Rectal smooth muscle tissue (tissue), 1 donor: ENCODE data around the gene PAQR8.
"Not testable (repeated sequence)": the region's sequence is repeated elsewhere in the genome, so short reads cannot be mapped to it uniquely, and the experiment has no call there.

ENCODE experiments used
- H3K27ac ChIP-seq: one replicate; pipeline ENCODE4 v1.7.0; 2013; ENCODE audit warnings: low read depth, low read length, inconsistent platforms
- H3K27me3 ChIP-seq: one replicate; pipeline ENCODE4 v1.7.0; 2013; ENCODE audit warnings: low read length; ENCODE audit not compliant: control insufficient read depth, insufficient read depth
- H3K36me3 ChIP-seq: one replicate; pipeline ENCODE4 v1.7.0; 2013; ENCODE audit warnings: low read length; ENCODE audit not compliant: control insufficient read depth, insufficient read depth
- H3K4me1 ChIP-seq: one replicate; pipeline ENCODE4 v1.7.0; 2013; ENCODE audit warnings: low read length; ENCODE audit not compliant: control insufficient read depth, insufficient read depth
- H3K4me3 ChIP-seq: one replicate; pipeline ENCODE4 v1.7.0; 2013; ENCODE audit warnings: low read length
- H3K9ac ChIP-seq: one replicate; pipeline ENCODE4 v1.7.0; 2013; ENCODE audit warnings: low read length

PAQR8 gene

DNA sequence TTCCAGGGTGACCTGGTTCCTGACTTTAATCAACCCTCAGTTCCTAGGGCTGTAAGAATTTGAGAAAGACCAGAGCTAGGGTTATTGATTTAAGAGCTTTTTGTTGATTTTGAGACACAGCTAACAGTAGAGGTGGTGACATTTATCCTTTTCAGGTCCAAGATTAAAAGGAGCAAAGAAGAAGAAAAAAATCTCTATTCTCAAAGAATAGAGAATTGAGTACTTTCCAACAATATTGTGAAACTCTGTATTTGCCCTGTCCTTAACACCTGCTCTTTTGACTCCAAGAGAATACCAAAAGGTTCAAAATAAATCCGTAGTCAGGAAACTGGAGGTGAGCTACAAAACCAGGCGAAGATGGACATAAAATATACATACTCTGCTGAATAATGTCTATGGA, 7.3 kb downstream of the PAQR8 start:
- Histone ChIP-seq H3K4me3 (no peak overlapping the region), H3K4me1 (no peaks in the 10 kb centered on the region), H3K27ac (no peak overlapping the region), H3K9ac (no peak overlapping the region), H3K27me3 (no peaks in the 10 kb centered on the region), H3K36me3 (peaks cover 8% of the 10 kb centered on the region)

DNA sequence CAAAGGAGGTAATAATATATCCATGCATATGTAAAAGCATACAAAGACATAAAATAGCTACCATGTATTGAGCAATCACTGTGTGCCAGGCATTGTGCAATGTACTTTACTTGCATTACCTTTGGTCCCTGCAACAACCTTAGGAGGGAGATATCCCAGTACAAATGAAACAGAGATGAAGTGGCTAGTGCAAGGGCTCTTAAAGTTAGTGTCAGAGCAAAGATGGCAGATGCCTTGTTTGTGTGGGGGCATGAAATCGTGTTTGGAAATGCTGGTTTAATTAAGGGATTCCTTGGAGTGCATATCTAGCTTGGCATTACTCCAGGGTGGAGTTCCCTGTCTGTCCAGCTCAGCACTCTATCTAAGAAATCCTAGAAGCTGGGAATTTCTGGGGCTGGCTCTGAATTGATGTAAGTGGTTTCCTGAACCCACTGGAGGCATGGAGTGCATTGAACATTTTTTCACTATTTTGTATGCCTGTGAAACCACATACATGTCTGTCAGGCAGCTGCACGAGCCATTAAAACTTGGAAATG, 9.8 kb downstream of the PAQR8 start:
- Histone ChIP-seq H3K4me3 (no peak overlapping the region), H3K27me3 (no peaks in the 10 kb centered on the region), H3K36me3 (peaks cover 8% of the 10 kb centered on the region), H3K4me1 (peaks cover 2% of the 10 kb centered on the region), H3K27ac (no peak overlapping the region), H3K9ac (no peak overlapping the region)

DNA sequence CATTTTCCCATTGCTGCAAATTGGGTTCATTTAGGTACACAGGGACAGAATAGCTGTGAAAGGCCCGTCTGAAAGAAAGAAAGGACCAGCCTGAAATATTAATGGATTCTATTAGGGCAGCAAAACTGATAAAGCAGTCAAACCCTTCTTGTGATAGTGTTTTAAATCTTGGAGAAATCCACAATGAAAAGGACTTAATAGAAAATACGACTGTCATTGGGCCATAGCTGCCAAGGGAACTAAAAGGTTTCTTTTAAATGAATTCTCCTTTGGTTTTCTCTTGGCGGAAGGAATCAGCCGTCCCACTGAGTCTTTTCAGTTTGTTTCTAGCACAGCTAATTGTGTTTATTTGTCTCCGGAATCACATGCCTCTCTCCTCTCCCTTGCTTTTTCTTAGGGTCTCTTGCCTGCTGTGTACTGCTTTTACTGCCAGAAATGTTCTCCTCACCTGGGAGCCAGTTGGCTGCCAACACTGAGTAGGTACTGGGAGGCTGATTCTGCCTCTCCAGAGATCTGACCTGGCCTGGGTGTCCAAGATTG, 11.3 kb downstream of the PAQR8 start:
- H3K27me3 ChIP-seq, result no peaks in the 10 kb centered on the region
- H3K9ac ChIP-seq, result no peak overlapping the region
- H3K36me3 ChIP-seq, result peaks cover 3% of the 10 kb centered on the region

DNA sequence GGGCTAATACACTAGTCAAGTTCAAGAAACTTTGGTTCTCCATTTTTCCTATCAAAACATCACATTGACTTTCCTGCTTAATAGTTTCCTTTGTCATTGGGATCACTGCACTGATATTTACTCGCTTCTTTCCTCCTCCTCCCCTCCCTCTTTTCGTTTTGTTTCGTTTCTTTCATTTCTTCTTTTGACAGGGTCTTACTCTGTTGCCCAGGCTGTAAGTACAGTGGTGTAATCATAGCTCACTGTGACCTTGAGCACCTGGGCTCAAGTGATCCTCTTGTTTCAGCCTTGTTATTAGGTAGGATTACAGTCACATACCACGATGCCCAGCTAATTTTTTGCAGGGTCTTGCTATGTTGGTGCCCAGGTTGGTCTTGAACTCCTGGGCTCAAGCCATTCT, 12.3 kb downstream of the PAQR8 start:
- Histone ChIP-seq H3K4me3 (no peak overlapping the region), H3K9ac (no peak overlapping the region), H3K27me3 (no peaks in the 10 kb centered on the region), H3K36me3 (peaks cover 3% of the 10 kb centered on the region), H3K27ac (no peak overlapping the region), H3K4me1 (peaks cover 2% of the 10 kb centered on the region)

More for the DNA sequence above, 11.3 kb downstream of the PAQR8 start:
- Histone ChIP-seq H3K27ac (no peak overlapping the region), H3K4me3 (no peak overlapping the region), H3K4me1 (peaks cover 2% of the 10 kb centered on the region)

DNA sequence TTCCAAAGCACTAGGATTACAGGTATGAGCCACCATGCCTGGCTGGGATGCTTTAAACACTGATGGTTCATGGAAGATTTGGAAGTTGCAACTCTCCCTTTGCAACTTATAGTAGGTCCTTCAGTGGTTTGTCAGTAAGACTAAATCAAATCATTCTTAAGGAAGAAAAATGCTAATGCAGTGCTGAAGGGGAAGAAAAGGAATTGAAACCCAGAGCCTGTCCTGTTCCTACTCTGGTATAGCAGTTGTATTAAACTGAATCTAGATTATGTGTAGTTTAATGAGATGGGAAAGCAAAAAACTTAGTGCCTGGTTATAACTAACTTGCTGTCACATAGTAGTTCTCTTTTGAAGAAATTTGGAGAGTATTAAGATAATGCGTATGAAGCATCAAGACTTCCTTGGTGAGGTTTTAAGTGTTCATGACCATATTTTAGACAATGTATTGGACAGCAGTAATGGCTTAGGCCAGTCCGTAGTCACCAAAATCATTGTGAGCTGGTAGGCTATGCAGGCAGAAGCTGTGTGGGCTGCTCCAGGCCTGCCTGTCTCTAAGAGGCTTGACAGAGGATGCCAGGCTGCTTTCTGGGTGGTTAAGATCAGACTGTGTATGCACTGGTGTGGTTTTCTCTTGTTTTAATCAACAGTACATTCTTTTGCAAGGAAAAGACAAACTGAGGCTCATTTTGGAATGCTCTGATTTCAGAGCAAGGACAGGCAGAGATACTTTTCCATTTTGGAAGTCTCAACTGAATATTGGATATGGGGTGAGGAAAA, 14.0 kb downstream of the PAQR8 start:
- peak overlapping the region; percentile 27 for H3K27ac ChIP-seq
- H3K4me3 ChIP-seq, result no peak overlapping the region
- no peak overlapping the region for H3K9ac ChIP-seq
- H3K4me1 ChIP-seq, result peaks cover 2% of the 10 kb centered on the region
- peaks cover 3% of the 10 kb centered on the region for H3K36me3 ChIP-seq
- H3K27me3 ChIP-seq, result no peaks in the 10 kb centered on the region

DNA sequence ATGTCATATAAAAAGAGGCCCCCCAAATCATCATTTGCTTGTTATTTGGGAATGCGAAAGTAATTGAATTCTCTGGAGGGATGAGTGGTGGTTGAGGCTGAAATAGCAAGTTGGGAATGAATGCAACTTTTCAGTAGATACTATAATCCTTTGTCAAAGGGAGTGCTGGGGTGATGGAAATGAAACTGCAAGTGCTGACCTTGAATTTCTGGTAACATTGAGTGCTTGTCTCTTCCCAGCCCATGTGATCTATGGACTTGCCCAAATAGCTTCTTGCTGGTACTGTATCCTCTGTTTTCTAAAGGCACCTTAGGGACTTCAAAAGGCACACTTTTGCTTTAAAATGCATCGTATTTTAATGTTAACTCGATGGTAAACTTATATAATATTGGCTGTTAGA, 14.8 kb downstream of the PAQR8 start:
- H3K36me3 ChIP-seq, result no peaks in the 10 kb centered on the region
- H3K4me1 ChIP-seq, result peaks cover 2% of the 10 kb centered on the region
- no peaks in the 10 kb centered on the region for H3K27me3 ChIP-seq
- no peak overlapping the region for H3K4me3 ChIP-seq
- no peak overlapping the region for H3K27ac ChIP-seq
- H3K9ac ChIP-seq, result no peak overlapping the region

DNA sequence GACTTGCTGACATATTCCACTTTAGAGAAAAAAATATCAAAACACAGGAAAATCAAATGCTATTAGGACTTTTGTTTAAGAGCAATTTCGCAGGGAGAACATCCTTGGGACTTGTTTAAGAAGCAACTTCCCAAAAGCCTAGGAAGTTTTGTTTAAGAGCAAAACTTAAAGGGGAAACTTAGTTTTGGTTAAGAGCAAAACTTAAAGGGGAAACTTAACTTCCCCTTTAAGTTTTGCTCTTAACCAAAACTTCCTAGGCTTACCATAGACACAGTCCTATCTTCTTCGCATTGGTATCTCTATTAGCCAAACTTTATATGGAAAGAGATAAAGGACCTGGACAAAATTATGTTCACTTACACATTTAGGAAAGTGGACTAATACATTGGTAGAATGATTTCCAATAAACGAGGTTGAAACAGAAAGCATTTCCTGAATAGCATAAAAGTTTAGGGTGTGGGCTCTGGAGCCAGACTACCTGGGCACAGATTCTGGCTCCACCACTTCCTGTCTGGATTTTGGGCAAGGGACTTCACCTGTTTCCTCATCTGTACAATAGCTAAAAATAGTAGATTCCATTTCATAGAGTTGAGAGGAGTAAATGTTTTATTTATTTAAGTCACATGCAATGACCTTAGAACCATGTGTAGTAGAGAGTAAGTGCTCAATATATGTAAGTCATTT, 15.7 kb downstream of the PAQR8 start:
- H3K27me3 ChIP-seq, result no peaks in the 10 kb centered on the region
- H3K4me1 ChIP-seq, result peaks cover 2% of the 10 kb centered on the region
- no peak overlapping the region for H3K4me3 ChIP-seq
- no peak overlapping the region for H3K9ac ChIP-seq
- H3K36me3 ChIP-seq, result peaks cover 4% of the 10 kb centered on the region
- H3K27ac ChIP-seq, result no peak overlapping the region

DNA sequence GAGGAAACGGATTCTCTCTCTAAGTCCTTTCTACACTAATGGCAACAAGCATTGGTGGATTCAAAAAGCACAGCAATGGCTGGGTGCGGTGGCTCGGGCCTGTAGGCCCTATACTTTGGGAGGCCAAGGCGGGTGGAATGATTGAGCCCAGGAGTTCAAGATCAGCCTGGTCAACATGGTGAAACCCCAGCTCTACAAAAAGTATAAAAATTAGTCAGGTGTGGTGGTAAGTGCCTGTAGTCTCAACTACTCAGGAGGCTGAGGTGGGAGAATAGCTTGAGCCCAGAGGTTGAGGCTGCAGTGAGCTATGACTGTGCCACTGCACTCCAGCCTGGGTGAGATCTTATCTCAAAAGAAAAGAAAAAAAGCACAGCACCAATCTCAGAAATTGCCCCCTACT, 19.3 kb downstream of the PAQR8 start:
- H3K4me3 ChIP-seq, result no peak overlapping the region
- H3K4me1 ChIP-seq, result no peaks in the 10 kb centered on the region
- H3K36me3 ChIP-seq, result peaks cover 4% of the 10 kb centered on the region
- no peaks in the 10 kb centered on the region for H3K27me3 ChIP-seq
- no peak overlapping the region for H3K27ac ChIP-seq
- no peak overlapping the region for H3K9ac ChIP-seq

DNA sequence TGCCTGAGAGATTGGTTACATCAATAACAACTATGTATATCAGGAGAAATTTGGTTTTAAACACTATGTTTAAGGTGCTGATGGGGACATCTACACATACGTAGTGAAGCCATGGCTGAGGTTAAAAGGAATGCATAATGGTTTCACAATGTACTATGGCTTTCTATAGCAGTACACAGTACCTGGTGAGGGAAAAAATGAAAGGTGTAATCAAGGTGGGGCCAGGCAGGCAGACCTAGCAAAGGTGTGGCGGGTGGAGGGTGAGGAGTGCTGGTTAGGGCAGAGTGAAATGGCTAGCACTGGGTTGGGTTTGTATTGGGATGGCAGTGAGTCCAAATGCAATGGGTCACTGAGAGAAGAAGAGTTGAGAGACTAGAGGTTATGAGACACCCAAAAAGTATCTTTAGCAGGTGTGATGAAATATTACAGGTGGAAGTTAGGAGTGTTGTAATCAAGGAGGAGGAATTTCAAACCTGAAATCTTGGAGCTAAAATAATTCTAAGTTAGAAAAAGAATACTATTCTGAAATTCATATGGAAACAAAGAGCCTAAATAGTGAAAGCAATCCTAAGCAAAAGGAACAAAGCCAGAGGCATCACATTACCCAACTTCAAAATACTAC, 22.3 kb downstream of the PAQR8 start:
- H3K27ac ChIP-seq, result no peak overlapping the region
- H3K9ac ChIP-seq, result no peak overlapping the region
- H3K4me1 ChIP-seq, result peaks cover 6% of the 10 kb centered on the region
- no peaks in the 10 kb centered on the region for H3K27me3 ChIP-seq
- peaks cover 4% of the 10 kb centered on the region for H3K36me3 ChIP-seq
- H3K4me3 ChIP-seq, result no peak overlapping the region

DNA sequence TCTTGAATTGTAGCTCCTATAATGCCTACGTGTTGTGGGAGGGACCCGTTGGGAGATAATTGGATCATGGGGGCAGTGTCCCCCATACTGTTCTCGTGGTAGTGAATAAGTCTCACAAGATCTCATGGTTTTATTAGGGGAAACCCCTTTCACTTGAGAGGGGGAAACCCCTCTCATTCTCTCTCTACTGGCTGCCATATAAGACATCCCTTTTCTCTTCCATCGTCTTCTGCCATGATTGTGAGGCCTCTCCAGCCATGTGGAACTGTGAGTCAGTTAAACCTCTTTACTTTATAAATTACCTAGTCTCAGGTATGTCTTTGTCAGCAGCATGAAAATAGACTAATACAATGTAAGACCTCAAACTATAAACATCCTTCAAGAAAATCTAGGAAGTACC, 23.1 kb downstream of the PAQR8 start:
- Histone ChIP-seq H3K27me3 (no peaks in the 10 kb centered on the region), H3K4me3 (no peak overlapping the region), H3K4me1 (peaks cover 14% of the 10 kb centered on the region), H3K27ac (no peak overlapping the region), H3K36me3 (peaks cover 4% of the 10 kb centered on the region), H3K9ac (no peak overlapping the region)

DNA sequence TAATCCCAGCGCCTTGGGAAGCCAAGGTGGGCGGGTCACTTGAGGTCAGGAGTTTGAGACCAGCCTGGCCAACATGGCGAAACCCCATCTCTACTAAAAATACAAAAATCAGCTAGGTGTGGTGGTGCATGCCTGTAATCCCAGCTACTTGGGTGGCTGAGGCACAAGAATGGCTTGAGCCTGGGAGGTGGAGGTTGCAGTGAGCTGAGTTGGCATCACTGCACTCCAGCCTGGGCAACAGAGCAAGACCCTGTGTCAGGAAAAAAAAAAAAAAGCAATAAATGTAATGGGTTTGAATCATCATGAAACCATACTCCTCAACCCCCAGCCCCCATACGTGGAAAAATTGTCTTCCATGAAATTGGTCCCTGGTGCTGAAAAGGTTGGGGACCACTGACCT, 26.2 kb downstream of the PAQR8 start:
- not testable (repeated sequence) for H3K9ac ChIP-seq, H3K27me3 ChIP-seq, H3K4me3 ChIP-seq, H3K36me3 ChIP-seq
- Histone ChIP-seq H3K27ac (peak overlapping the region; percentile 49), H3K4me1 (peaks cover 16% of the 10 kb centered on the region)

DNA sequence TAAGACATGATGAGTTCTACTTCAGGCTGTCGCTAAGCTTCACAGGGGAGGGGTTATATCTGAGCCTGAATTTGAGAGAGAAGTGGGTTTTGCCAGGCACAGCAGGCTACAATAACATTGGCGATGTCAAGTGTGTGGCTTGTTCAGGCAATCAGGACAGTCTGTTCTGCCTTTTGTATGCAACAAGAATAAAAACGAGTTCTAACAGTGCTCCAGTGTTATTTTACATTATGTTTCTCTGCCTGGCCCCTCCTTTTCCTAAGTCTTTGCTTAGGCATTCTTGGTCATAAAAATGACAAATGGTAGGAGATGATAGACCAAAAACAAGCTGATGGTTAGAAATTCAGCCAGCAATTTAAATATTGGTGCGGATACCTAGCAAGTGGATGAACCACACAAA, 26.8 kb downstream of the PAQR8 start:
- Histone ChIP-seq H3K4me3 (no peak overlapping the region), H3K4me1 (peaks cover 16% of the 10 kb centered on the region), H3K27ac (peak overlapping the region; percentile 49), H3K36me3 (peaks cover 2% of the 10 kb centered on the region), H3K9ac (no peak overlapping the region), H3K27me3 (no peaks in the 10 kb centered on the region)
